SK-N-SH (cell line): ENCODE results near the gene CCL23. TPM values are rescaled to one million over a fixed set of nuclear protein-coding genes. Genes with fewer than 3 reads are reported as not detected.

Source experiments
- CTCF ChIA-PET: fragments of 300-600, 350-600 bp; formaldehyde crosslinking; extraction: SDS; loops from one replicate; lab custom pipeline; 2021; lab: Yijun Ruan, JAX
- POLR2A ChIA-PET: fragments of 350-600 bp; sonication (Branson Sonifier 250); formaldehyde crosslinking; extraction: SDS; loops from one replicate; lab custom pipeline; 2020; ENCODE audit warnings: antibody characterized with exemption, inconsistent platforms; lab: Yijun Ruan, JAX
- DNase-seq: peaks from one replicate; pipeline ENCODE4 v3.0.0; 2012
- H2AFZ ChIP-seq: fragments of 200-600 bp; sonication (generic); 2 replicates; pipeline ENCODE4 v1.8.1; 2016; ENCODE audit warnings: antibody characterized with exemption, mild to moderate bottlenecking, low read depth
- H3F3A ChIP-seq: fragments of 200-600 bp; sonication (generic); replicated peaks from 2 replicates; pipeline ENCODE3; 2016; ENCODE audit warnings: antibody characterized with exemption, mild to moderate bottlenecking; ENCODE audit not compliant: insufficient read depth
- H3K27ac ChIP-seq, 2 experiments: fragments of 200-500 bp in 1 of 2; fragments of 200-600 bp in 1 of 2; sonication (Bioruptor generic) in 1 of 2; sonication (generic), shearing (Covaris generic) in 1 of 2; 2 replicates each; pipeline versions ENCODE4 v1.5.1 to v1.6.1; 2014 to 2016; ENCODE audit warnings: low read depth in 2 of 2, inconsistent platforms in 1 of 2, low read length in 1 of 2, mild to moderate bottlenecking in 1 of 2, mixed read lengths in 1 of 2
- H3K27me3 ChIP-seq: fragments of 200-600 bp; sonication (generic), shearing (Covaris generic); 2 replicates; pipeline ENCODE4 v1.6.1; 2016; ENCODE audit warnings: mixed run types; ENCODE audit not compliant: insufficient read depth
- H3K36me3 ChIP-seq, 2 experiments: fragments of 200-500 bp in 1 of 2; fragments of 200-600 bp in 1 of 2; sonication (Bioruptor generic) in 1 of 2; sonication (generic) in 1 of 2; replicated peaks in 1 of 2; 2 replicates each; pipeline versions ENCODE3 to v1.5.1; 2014 to 2016; ENCODE audit warnings: low read length in 1 of 2, mild to moderate bottlenecking in 1 of 2; ENCODE audit not compliant: insufficient read depth in 2 of 2, control insufficient read depth in 1 of 2
- H3K4me1 ChIP-seq, 2 experiments: fragments of 200-500 bp in 1 of 2; fragments of 200-600 bp in 1 of 2; sonication (Bioruptor generic) in 1 of 2; sonication (generic), shearing (Covaris generic) in 1 of 2; 2 replicates each; pipeline versions ENCODE4 v1.5.1 to v1.6.1; 2014 to 2016; ENCODE audit warnings: low read depth in 1 of 2, low read length in 1 of 2, mixed run types in 1 of 2; ENCODE audit not compliant: insufficient read depth in 2 of 2, control insufficient read depth in 1 of 2
- H3K4me2 ChIP-seq: fragments of 200-600 bp; sonication (generic), shearing (Covaris generic); 2 replicates; pipeline ENCODE4 v1.6.1; 2017; ENCODE audit warnings: mixed run types
- H3K4me3 ChIP-seq, 2 experiments: fragments of 200-500 bp in 1 of 2; fragments of 200-600 bp in 1 of 2; sonication (Bioruptor generic) in 1 of 2; sonication (generic), shearing (Covaris generic) in 1 of 2; 2 replicates each; pipeline versions ENCODE4 v1.5.1 to v1.8.1; 2014 to 2016; ENCODE audit warnings: low read depth in 2 of 2, inconsistent platforms in 1 of 2, low read length in 1 of 2, mild to moderate bottlenecking in 1 of 2, mixed read lengths in 1 of 2, moderate library complexity in 1 of 2
- H3K79me2 ChIP-seq: fragments of 200-600 bp; sonication (generic); 2 replicates; pipeline ENCODE4 v1.8.1; 2017; ENCODE audit warnings: mild to moderate bottlenecking; ENCODE audit not compliant: insufficient read depth
- H3K9ac ChIP-seq: fragments of 200-600 bp; sonication (generic); 2 replicates; pipeline ENCODE4 v1.6.1; 2017; ENCODE audit warnings: mixed run types
- H3K9me2 ChIP-seq: fragments of 200-600 bp; sonication (generic); 2 replicates; pipeline ENCODE4 v1.6.1; 2017; ENCODE audit warnings: mixed run types
- H3K9me3 ChIP-seq: fragments of 200-600 bp; sonication (generic); 2 replicates; pipeline ENCODE4 v1.6.1; 2017; ENCODE audit warnings: mixed run types, mild to moderate bottlenecking, moderate library complexity
- H4K20me1 ChIP-seq: fragments of 200-600 bp; sonication (generic); 2 replicates; pipeline ENCODE4 v1.6.1; 2017; ENCODE audit warnings: mild to moderate bottlenecking, mixed run types; ENCODE audit not compliant: insufficient read depth
- CHD2 ChIP-seq: fragments of 150-350 bp; IDR thresholded peaks from 2 replicates; pipeline ENCODE4 v1.6.1; 2018; ENCODE audit warnings: low read length; ENCODE audit not compliant: partially characterized antibody
- CTCF ChIP-seq: fragments of 200-600 bp; sonication (generic); IDR thresholded peaks from 2 replicates; pipeline ENCODE4 v1.6.1; 2017; ENCODE audit warnings: antibody characterized with exemption, mild to moderate bottlenecking, moderate library complexity
- EP300 ChIP-seq, 2 experiments: IDR thresholded peaks; 2 replicates each; pipeline versions ENCODE4 v1.4.0 to v1.6.1; 2012; ENCODE audit warnings: borderline replicate concordance in 1 of 2, low read depth in 1 of 2, low read length in 1 of 2
- EZH2phosphoT487 ChIP-seq: fragments of 200-600 bp; sonication (generic); IDR thresholded peaks from 2 replicates; pipeline ENCODE4 v1.6.1; 2017; ENCODE audit warnings: low read depth, mixed run types, mild to moderate bottlenecking, antibody characterized with exemption, moderate library complexity, borderline replicate concordance
- FOSL2 ChIP-seq: IDR thresholded peaks from 2 replicates; pipeline ENCODE4 v1.4.0; 2012; ENCODE audit warnings: low read depth, mild to moderate bottlenecking, moderate library complexity, borderline replicate concordance
- FOXJ3 ChIP-seq: sonication (generic); formaldehyde crosslinking; IDR thresholded peaks from 2 replicates; pipeline ENCODE4 v1.5.1; 2020; ENCODE audit warnings: mild to moderate bottlenecking, missing genetic modification reagents
- FOXM1 ChIP-seq: IDR thresholded peaks from 2 replicates; pipeline ENCODE4 v1.4.0; 2012; ENCODE audit warnings: low read depth, mild to moderate bottlenecking
- GATA2 ChIP-seq: sonication (generic); formaldehyde crosslinking; IDR thresholded peaks from 2 replicates; pipeline ENCODE4 v1.5.0; 2020; ENCODE audit warnings: mild to moderate bottlenecking, missing genetic modification reagents
- IRF3 ChIP-seq: fragments of 150-350 bp; IDR thresholded peaks from 2 replicates; pipeline ENCODE4 v1.6.1; 2016; ENCODE audit warnings: mild to moderate bottlenecking, low read depth, low read length
- MXI1 ChIP-seq: IDR thresholded peaks from 2 replicates; pipeline ENCODE4 v1.6.1; 2012; ENCODE audit warnings: mild to moderate bottlenecking, low read depth, low read length, improper control_type of control experiment
- NFIC ChIP-seq: IDR thresholded peaks from 2 replicates; pipeline ENCODE4 v1.4.0; 2012; ENCODE audit warnings: borderline replicate concordance
- NRF1 ChIP-seq: IDR thresholded peaks from 2 replicates; pipeline ENCODE4 v1.6.1; 2012; ENCODE audit warnings: low read depth, mild to moderate bottlenecking, low read length
- RCOR1 ChIP-seq: fragments of 150-350 bp; IDR thresholded peaks from 2 replicates; pipeline ENCODE4 v1.6.1; 2017; ENCODE audit warnings: antibody characterized with exemption, low read length
- RXRA ChIP-seq: IDR thresholded peaks from 2 replicates; pipeline ENCODE4 v1.4.0; 2012; ENCODE audit warnings: low read depth, mild to moderate bottlenecking, borderline replicate concordance
- SIN3A ChIP-seq: IDR thresholded peaks from 2 replicates; pipeline ENCODE4 v1.6.1; 2012; ENCODE audit warnings: low read depth, mild to moderate bottlenecking, low read length, moderate library complexity, borderline replicate concordance
- TEAD4 ChIP-seq: IDR thresholded peaks from 2 replicates; pipeline ENCODE4 v1.4.0; 2012; ENCODE audit warnings: mild to moderate bottlenecking, borderline replicate concordance; ENCODE audit not compliant: insufficient read depth
- YY1 ChIP-seq: IDR thresholded peaks from 2 replicates; pipeline ENCODE4 v1.4.0; 2012; ENCODE audit warnings: low read depth, mild to moderate bottlenecking
- WGBS: methylation state at CpG from one replicate; pipeline ENCODE4 v1.1.6; 2017; ENCODE audit warnings: low lambda C conversion rate; 5-methylcytosine and 5-hydroxymethylcytosine counted together
- polyA plus RNA-seq, 3 experiments: library from polyadenylated mRNA; depleted of rRNA; stranded (reverse); fragments of >200 nt; gene quantifications; 2 replicates each; pipeline ENCODE4 v1.2.3, GENCODE V29; 2012

Gene CCL23
- polyA plus RNA-seq, 1 of the 3 experiments (the other 2 are of a cell fraction), result not detected

- no peak for DNase-seq
- H3K4me3 ChIP-seq, result no peak overlapping the region
- 30% methylated on average over 10 of the region's 10 CpGs for WGBS
- H3K36me3 ChIP-seq, result no peaks in the 10 kb centered on the region
- H3K27ac ChIP-seq, result no peak overlapping the region
- H3F3A ChIP-seq, result no peaks in the 10 kb centered on the region
- TF ChIP-seq EP300 (IDR thresholded peaks at IDR 0.05; ENCODE audit: borderline replicate concordance in 1 of 2, low read depth in 1 of 2, low read length in 1 of 2) (no peak), CTCF (no peak), RXRA (no peak), YY1 (no peak), FOXJ3 (CRISPR knock-in tag) (no peak), CHD2 (no peak), SIN3A (no peak), FOSL2 (no peak), NFIC (no peak), GATA2 (CRISPR knock-in tag) (no peak), NRF1 (no peak), FOXM1 (no peak), EZH2phosphoT487 (no peak), MXI1 (no peak)
- ChIA-PET POLR2A (no interaction called here), CTCF (interaction anchor here (0.6 to 5.7 kb wide), 12 partner anchors 9 to 514 kb away, joined by 3 to 48 read pairs (median 5); no protein-coding TSS in a partner anchor)
- H3K9me3 ChIP-seq, result no peaks in the 10 kb centered on the region
- H3K9ac ChIP-seq, result no peak overlapping the region
- H4K20me1 ChIP-seq, result no peaks in the 10 kb centered on the region
- H3K79me2 ChIP-seq, result no peaks in the 10 kb centered on the region
- H3K27me3 ChIP-seq, result peaks cover 35% of the 10 kb centered on the region; the same call in 1 of the 2 replicates
- no peak overlapping the region for H3K4me2 ChIP-seq
- H3K9me2 ChIP-seq, result no peaks in the 10 kb centered on the region
- no peak overlapping the region for H2AFZ ChIP-seq
- H3K4me1 ChIP-seq, result no peaks in the 10 kb centered on the region
Observed at GRCh38 chr17:35968520-35969054, 49.2 kb downstream of the CCL23 start.

GRCh38 chr17:35965272-35965671 lies 52.5 kb downstream of the CCL23 start:
- CTCF ChIA-PET, result interaction anchor here (1.0 to 2.2 kb wide), 2 partner anchors 11 to 184 kb away, joined by 4 to 10 read pairs; no protein-coding TSS in a partner anchor
- H3K27ac ChIP-seq, result no peak overlapping the region
- no peaks in the 10 kb centered on the region for H3K36me3 ChIP-seq
- no peaks in the 10 kb centered on the region for H3K9me2 ChIP-seq
- no peaks in the 10 kb centered on the region for H4K20me1 ChIP-seq
- no peak overlapping the region for H3K9ac ChIP-seq
- H2AFZ ChIP-seq, result no peak overlapping the region
- H3K27me3 ChIP-seq, result peaks cover 40% of the 10 kb centered on the region
- no peaks in the 10 kb centered on the region for H3F3A ChIP-seq
- H3K79me2 ChIP-seq, result no peaks in the 10 kb centered on the region
- no peak overlapping the region for H3K4me3 ChIP-seq
- no peak for DNase-seq
- POLR2A ChIA-PET, result no interaction called here
- TF ChIP-seq IRF3 (no peak), FOXJ3 (CRISPR knock-in tag) (no peak), TEAD4 (no peak), YY1 (no peak), EZH2phosphoT487 (no peak), RCOR1 (no peak)
- TF ChIP-seq, all 33 proteins: peak for 0
- Histone ChIP-seq H3K4me2 (no peak overlapping the region), H3K9me3 (no peaks in the 10 kb centered on the region), H3K4me1 (no peaks in the 10 kb centered on the region)
- 67% methylated on average over 7 of the region's 7 CpGs for WGBS
